Measurements from ENCODE around the gene RNF38.
"Not testable (repeated sequence)": the region's sequence is repeated elsewhere in the genome, so short reads cannot be mapped to it uniquely, and the experiment has no call there.

The RNF38 gene

GRCh38 chr9:36323926-36324325 is 76.1 kb downstream of the RNF38 start:
- TF ChIP-seq GABPA (IDR thresholded peaks at IDR 0.05; ENCODE audit: low read depth) (no peak), POLR2AphosphoS5 (IDR thresholded peaks at IDR 0.05; ENCODE audit: low read depth) (no peak), SPI1 (IDR thresholded peaks at IDR 0.05; ENCODE audit: borderline replicate concordance, low read depth) (no peak)
- TF ChIP-seq, protein P1, sequence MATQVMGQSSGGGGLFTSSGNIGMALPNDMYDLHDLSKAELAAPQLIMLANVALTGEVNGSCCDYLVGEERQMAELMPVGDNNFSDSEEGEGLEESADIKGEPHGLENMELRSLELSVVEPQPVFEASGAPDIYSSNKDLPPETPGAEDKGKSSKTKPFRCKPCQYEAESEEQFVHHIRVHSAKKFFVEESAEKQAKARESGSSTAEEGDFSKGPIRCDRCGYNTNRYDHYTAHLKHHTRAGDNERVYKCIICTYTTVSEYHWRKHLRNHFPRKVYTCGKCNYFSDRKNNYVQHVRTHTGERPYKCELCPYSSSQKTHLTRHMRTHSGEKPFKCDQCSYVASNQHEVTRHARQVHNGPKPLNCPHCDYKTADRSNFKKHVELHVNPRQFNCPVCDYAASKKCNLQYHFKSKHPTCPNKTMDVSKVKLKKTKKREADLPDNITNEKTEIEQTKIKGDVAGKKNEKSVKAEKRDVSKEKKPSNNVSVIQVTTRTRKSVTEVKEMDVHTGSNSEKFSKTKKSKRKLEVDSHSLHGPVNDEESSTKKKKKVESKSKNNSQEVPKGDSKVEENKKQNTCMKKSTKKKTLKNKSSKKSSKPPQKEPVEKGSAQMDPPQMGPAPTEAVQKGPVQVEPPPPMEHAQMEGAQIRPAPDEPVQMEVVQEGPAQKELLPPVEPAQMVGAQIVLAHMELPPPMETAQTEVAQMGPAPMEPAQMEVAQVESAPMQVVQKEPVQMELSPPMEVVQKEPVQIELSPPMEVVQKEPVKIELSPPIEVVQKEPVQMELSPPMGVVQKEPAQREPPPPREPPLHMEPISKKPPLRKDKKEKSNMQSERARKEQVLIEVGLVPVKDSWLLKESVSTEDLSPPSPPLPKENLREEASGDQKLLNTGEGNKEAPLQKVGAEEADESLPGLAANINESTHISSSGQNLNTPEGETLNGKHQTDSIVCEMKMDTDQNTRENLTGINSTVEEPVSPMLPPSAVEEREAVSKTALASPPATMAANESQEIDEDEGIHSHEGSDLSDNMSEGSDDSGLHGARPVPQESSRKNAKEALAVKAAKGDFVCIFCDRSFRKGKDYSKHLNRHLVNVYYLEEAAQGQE (IDR thresholded peaks at IDR 0.05; ENCODE audit: insufficient replicate concordance, low read depth): no peak
- TF ChIP-seq, protein P2, sequence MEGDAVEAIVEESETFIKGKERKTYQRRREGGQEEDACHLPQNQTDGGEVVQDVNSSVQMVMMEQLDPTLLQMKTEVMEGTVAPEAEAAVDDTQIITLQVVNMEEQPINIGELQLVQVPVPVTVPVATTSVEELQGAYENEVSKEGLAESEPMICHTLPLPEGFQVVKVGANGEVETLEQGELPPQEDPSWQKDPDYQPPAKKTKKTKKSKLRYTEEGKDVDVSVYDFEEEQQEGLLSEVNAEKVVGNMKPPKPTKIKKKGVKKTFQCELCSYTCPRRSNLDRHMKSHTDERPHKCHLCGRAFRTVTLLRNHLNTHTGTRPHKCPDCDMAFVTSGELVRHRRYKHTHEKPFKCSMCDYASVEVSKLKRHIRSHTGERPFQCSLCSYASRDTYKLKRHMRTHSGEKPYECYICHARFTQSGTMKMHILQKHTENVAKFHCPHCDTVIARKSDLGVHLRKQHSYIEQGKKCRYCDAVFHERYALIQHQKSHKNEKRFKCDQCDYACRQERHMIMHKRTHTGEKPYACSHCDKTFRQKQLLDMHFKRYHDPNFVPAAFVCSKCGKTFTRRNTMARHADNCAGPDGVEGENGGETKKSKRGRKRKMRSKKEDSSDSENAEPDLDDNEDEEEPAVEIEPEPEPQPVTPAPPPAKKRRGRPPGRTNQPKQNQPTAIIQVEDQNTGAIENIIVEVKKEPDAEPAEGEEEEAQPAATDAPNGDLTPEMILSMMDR (IDR thresholded peaks at IDR 0.05; ENCODE audit: insufficient read depth, low read length): no peak
- no peak overlapping the region for H3K27ac ChIP-seq (replicated peaks)
- DNase-seq (ENCODE audit: low read depth in 1 of 2, low spot score in 1 of 2): no peak
- H3K27me3 ChIP-seq (ENCODE audit: insufficient read depth, poor library complexity, severe bottlenecking): no peaks in the 10 kb centered on the region
- no peak overlapping the region for H3K4me3 ChIP-seq (replicated peaks; ENCODE audit: insufficient read depth, low read length)

GRCh38 chr9:36322462-36322861 is 77.6 kb downstream of the RNF38 start:
- H3K4me3 ChIP-seq (replicated peaks; ENCODE audit: insufficient read depth, low read length): no peak overlapping the region
- TF ChIP-seq SPI1 (IDR thresholded peaks at IDR 0.05; ENCODE audit: borderline replicate concordance, low read depth) (no peak), GABPA (IDR thresholded peaks at IDR 0.05; ENCODE audit: low read depth) (no peak), POLR2AphosphoS5 (IDR thresholded peaks at IDR 0.05; ENCODE audit: low read depth) (no peak)
- TF ChIP-seq, protein P1 (IDR thresholded peaks at IDR 0.05; ENCODE audit: insufficient replicate concordance, low read depth): no peak
- TF ChIP-seq, protein P2 (IDR thresholded peaks at IDR 0.05; ENCODE audit: insufficient read depth, low read length): no peak
- no peak for DNase-seq (ENCODE audit: low read depth in 1 of 2, low spot score in 1 of 2)
- no peaks in the 10 kb centered on the region for H3K27me3 ChIP-seq (ENCODE audit: insufficient read depth, poor library complexity, severe bottlenecking)
- no peak overlapping the region for H3K27ac ChIP-seq (replicated peaks)

GRCh38 chr9:36321903-36322302 is 78.2 kb downstream of the RNF38 start:
- not testable (repeated sequence) for DNase-seq (ENCODE audit: low read depth in 1 of 2, low spot score in 1 of 2); H3K4me3 ChIP-seq (replicated peaks; ENCODE audit: insufficient read depth, low read length); H3K27me3 ChIP-seq (ENCODE audit: insufficient read depth, poor library complexity, severe bottlenecking); H3K27ac ChIP-seq (replicated peaks)

DNA sequence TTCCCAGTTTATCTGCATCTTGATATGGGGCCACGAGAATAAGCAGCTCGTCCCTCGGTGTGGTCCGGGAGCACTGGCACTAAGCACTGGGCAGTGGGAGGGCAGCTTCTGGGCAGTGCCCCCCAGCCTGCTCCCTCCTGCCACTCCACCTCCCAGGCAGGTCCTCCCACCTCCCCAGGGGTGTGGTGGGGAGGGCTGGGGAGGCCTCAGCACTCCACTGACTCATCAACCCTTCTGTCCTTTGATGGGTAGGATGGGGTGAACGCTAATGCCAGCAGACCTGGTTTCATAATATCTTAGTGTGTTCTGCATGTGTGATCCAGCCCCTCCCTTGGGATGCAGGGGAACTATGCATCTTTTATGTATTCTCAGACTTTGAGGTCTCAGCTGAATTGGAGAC is 79.6 kb downstream of the RNF38 start:
- no peak for DNase-seq (ENCODE audit: low read depth in 1 of 2, low spot score in 1 of 2)
- H3K27me3 ChIP-seq (ENCODE audit: insufficient read depth, poor library complexity, severe bottlenecking): no peaks in the 10 kb centered on the region
- no peak overlapping the region for H3K27ac ChIP-seq (replicated peaks)
- no peak overlapping the region for H3K4me3 ChIP-seq (replicated peaks; ENCODE audit: insufficient read depth, low read length)
- no peak for TF ChIP-seq POLR2AphosphoS5 (IDR thresholded peaks at IDR 0.05; ENCODE audit: low read depth)

- DNase-seq (ENCODE audit: low read depth in 1 of 2, low spot score in 1 of 2): no peak
- Histone ChIP-seq H3K4me3 (replicated peaks; ENCODE audit: insufficient read depth, low read length) (no peak overlapping the region), H3K27ac (replicated peaks) (no peak overlapping the region), H3K27me3 (ENCODE audit: insufficient read depth, poor library complexity, severe bottlenecking) (no peaks in the 10 kb centered on the region)
- TF ChIP-seq, protein P1 (IDR thresholded peaks at IDR 0.05; ENCODE audit: insufficient replicate concordance, low read depth): no peak
- TF ChIP-seq POLR2AphosphoS5 (IDR thresholded peaks at IDR 0.05; ENCODE audit: low read depth) (no peak), SPI1 (IDR thresholded peaks at IDR 0.05; ENCODE audit: borderline replicate concordance, low read depth) (no peak), GABPA (IDR thresholded peaks at IDR 0.05; ENCODE audit: low read depth) (no peak)
- TF ChIP-seq, protein P2 (IDR thresholded peaks at IDR 0.05; ENCODE audit: insufficient read depth, low read length): no peak
These were observed 80.3 kb downstream of the RNF38 start for GRCh38 chr9:36319806-36320205.

Measured in HL-60 (cell line).